Uterus (tissue), 4 donors: ENCODE data around the gene DPP6. TPM values are rescaled to one million over a fixed set of nuclear protein-coding genes. Genes with fewer than 3 reads are reported as not detected.
A peak's percentile ranks its signal among the peaks of the same experiment; 100 is the strongest.

Experiments used
- DNase-seq, 2 donors: peaks; one replicate each; pipeline ENCODE4 v3.0.0-alpha.2; 2019 to 2020
- H3K27ac ChIP-seq, 2 donors: fragments of 200-600 bp; sonication (generic); 1 replicate in 1 of 2; 2 replicates in 1 of 2; pipeline ENCODE4 v1.5.1; 2016 to 2018
- H3K27me3 ChIP-seq, 2 donors: fragments of 200-600 bp; sonication (generic); one replicate each; pipeline ENCODE4 v1.5.1; 2018 to 2019; ENCODE audit warnings: control low read depth in 1 of 2
- H3K36me3 ChIP-seq, 2 donors: fragments of 200-600 bp; sonication (generic); one replicate each; pipeline ENCODE4 v1.5.1; 2019; ENCODE audit warnings: control low read depth in 1 of 2
- H3K4me1 ChIP-seq, 2 donors: fragments of 200-600 bp; sonication (generic); one replicate each; pipeline ENCODE4 v1.5.1; 2018 to 2019; ENCODE audit warnings: control low read depth in 1 of 2
- H3K4me3 ChIP-seq, 2 donors: fragments of 200-600 bp; sonication (generic); 1 replicate in 1 of 2; 2 replicates in 1 of 2; pipeline ENCODE4 v1.5.1; 2018 to 2019; ENCODE audit warnings: mild to moderate bottlenecking in 1 of 2
- H3K9me3 ChIP-seq, 2 donors: fragments of 200-600 bp; sonication (generic); one replicate each; pipeline ENCODE4 v1.5.1; 2019; ENCODE audit warnings: control low read depth in 1 of 2
- POLR2A ChIP-seq, 2 donors: fragments of 450-650 bp; IDR thresholded peaks; one replicate each; pipeline ENCODE4 v1.6.1; 2016; ENCODE audit warnings: antibody characterized with exemption in 2 of 2, mild to moderate bottlenecking in 1 of 2, moderate library complexity in 1 of 2
- intact Hi-C: fragments of 100-400 bp; cut with DNase I; formaldehyde crosslinking; loops from one replicate; pipeline ENCODE4 v1.15.1; 2023; ENCODE audit warnings: low total_unique reads
- total RNA-seq, 4 donors: library from RNA; depleted of rRNA in 3 of 4; stranded (reverse); fragments of >200 nt in 3 of 4; gene quantifications; one replicate each; pipeline versions ENCODE4 v1.1.0 to v1.2.4, GENCODE V29; 2014 to 2023
- TF ChIP-seq, protein P1 (sequence below), 4 experiments: fragments of 200-600 bp in 2 of 4; fragments of 450-650 bp in 2 of 4; sonication (generic) in 2 of 4; IDR thresholded peaks; one replicate each; pipeline ENCODE4 v1.5.1; 2016 to 2019; ENCODE audit warnings: antibody characterized with exemption in 4 of 4, mild to moderate bottlenecking in 2 of 4, moderate library complexity in 1 of 4
- donor health status: DM: yes; HTN: yes; CAD: no.

The DPP6 gene
- total RNA-seq, 4 donors from 2014 or later: 4.1 to 107 (median 42.7) TPM

DNA sequence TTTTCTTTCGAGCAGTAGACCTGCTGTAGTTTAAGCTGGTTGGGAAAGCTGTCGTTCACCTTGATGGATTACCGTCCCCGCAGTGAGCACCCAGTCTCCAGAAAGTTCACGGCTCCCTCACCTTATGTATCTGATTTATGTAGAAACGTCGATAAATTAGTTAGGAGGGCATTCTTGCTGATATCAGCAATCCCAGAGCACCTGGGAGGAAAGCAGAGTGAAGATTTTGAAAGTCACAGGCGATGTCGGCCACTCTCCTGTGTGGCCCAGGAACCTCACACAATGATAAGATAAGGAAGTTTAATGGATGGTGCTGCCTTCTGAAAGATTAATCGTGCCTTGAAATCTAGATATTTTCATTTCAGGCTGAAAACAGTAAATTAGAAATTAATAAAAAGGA, 336.8 kb downstream of the DPP6 start:
- TF ChIP-seq, protein P1, sequence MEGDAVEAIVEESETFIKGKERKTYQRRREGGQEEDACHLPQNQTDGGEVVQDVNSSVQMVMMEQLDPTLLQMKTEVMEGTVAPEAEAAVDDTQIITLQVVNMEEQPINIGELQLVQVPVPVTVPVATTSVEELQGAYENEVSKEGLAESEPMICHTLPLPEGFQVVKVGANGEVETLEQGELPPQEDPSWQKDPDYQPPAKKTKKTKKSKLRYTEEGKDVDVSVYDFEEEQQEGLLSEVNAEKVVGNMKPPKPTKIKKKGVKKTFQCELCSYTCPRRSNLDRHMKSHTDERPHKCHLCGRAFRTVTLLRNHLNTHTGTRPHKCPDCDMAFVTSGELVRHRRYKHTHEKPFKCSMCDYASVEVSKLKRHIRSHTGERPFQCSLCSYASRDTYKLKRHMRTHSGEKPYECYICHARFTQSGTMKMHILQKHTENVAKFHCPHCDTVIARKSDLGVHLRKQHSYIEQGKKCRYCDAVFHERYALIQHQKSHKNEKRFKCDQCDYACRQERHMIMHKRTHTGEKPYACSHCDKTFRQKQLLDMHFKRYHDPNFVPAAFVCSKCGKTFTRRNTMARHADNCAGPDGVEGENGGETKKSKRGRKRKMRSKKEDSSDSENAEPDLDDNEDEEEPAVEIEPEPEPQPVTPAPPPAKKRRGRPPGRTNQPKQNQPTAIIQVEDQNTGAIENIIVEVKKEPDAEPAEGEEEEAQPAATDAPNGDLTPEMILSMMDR (IDR thresholded peaks at IDR 0.05): no peak
- no peak for TF ChIP-seq POLR2A (IDR thresholded peaks at IDR 0.05)
- DNase-seq: no peak
- intact Hi-C loops: no loop called here
- H3K36me3 ChIP-seq: no peaks in the 10 kb centered on the region
- H3K4me1 ChIP-seq: no peaks in the 10 kb centered on the region
- H3K27me3 ChIP-seq: no peaks in the 10 kb centered on the region
- H3K27ac ChIP-seq: no peak overlapping the region
- no peak overlapping the region for H3K4me3 ChIP-seq
- no peaks in the 10 kb centered on the region for H3K9me3 ChIP-seq

DNA sequence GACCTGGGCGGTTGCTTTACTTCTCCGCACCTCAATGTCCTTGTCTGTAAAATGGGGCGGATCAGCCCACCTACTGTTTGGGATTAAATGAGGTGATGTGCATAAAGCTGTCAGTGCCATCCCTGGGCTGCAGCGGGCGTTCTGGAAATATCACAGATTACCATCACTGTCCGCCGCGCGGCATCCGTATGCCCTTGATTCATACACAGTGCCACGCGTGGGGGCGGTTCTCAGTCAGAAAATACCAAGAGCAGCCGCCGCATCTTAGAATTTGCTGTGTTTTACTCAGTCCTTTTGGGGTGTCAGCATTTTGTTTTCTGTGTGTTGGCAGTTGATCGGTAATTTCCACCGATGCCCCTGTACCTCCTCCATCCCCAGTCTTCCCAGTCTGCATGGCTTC, 338.8 kb downstream of the DPP6 start:
- Histone ChIP-seq H3K36me3 (no peaks in the 10 kb centered on the region), H3K27me3 (no peaks in the 10 kb centered on the region), H3K9me3 (no peaks in the 10 kb centered on the region), H3K4me3 (no peak overlapping the region), H3K27ac (no peak overlapping the region), H3K4me1 (no peaks in the 10 kb centered on the region)
- DNase-seq: no peak
- TF ChIP-seq POLR2A (IDR thresholded peaks at IDR 0.05): no peak
- TF ChIP-seq, protein P1 (IDR thresholded peaks at IDR 0.05): no peak
- intact Hi-C loops: no loop called here

DNA sequence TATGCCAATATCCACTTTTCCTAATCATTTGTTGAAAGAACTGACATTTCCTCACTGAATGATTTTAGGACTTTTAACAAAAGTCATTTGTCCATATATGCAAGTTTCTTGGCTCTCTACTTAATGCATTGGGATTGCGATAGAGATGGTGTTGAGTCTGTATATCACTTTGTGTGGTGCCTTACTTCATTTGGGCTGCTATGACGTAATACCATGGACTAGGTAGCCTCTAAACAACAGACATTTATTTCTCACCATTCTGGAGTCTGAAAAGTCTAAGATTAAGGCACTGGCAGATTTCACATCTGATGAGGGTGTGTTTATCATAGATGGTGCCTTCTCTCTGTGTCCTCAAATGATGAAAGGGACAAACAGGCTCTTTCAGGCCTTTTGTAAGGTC, 342.6 kb downstream of the DPP6 start:
- Histone ChIP-seq H3K9me3 (no peaks in the 10 kb centered on the region), H3K4me3 (no peak overlapping the region), H3K4me1 (no peaks in the 10 kb centered on the region), H3K36me3 (no peaks in the 10 kb centered on the region), H3K27me3 (no peaks in the 10 kb centered on the region), H3K27ac (no peak overlapping the region)
- no peak for DNase-seq
- TF ChIP-seq POLR2A (IDR thresholded peaks at IDR 0.05): no peak
- TF ChIP-seq, protein P1 (IDR thresholded peaks at IDR 0.05): no peak
- intact Hi-C loops: no loop called here

DNA sequence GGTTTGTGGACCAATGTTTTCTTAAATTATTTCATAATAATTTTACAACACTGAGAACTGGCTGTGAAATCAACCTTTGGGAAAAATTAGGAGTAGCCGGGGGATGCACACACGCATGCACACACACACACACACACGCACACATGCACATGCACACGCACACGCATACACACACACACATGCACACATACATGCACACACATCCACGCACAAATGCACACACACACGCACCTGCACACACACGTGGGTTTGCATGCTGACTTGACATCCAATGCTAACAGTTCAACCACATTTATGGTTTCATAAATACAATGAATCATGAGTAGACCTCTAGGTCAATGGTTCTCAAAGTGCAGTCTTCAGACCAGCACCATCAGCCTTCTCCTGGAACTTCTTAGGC, 354.1 kb downstream of the DPP6 start:
- no peak for TF ChIP-seq POLR2A (IDR thresholded peaks at IDR 0.05)
- TF ChIP-seq, protein P1 (IDR thresholded peaks at IDR 0.05): no peak
- H3K36me3 ChIP-seq: no peaks in the 10 kb centered on the region
- intact Hi-C loops: no loop called here
- H3K27me3 ChIP-seq: no peaks in the 10 kb centered on the region
- no peak overlapping the region for H3K4me3 ChIP-seq
- no peaks in the 10 kb centered on the region for H3K4me1 ChIP-seq
- no peak overlapping the region for H3K27ac ChIP-seq
- no peak for DNase-seq
- no peaks in the 10 kb centered on the region for H3K9me3 ChIP-seq

DNA sequence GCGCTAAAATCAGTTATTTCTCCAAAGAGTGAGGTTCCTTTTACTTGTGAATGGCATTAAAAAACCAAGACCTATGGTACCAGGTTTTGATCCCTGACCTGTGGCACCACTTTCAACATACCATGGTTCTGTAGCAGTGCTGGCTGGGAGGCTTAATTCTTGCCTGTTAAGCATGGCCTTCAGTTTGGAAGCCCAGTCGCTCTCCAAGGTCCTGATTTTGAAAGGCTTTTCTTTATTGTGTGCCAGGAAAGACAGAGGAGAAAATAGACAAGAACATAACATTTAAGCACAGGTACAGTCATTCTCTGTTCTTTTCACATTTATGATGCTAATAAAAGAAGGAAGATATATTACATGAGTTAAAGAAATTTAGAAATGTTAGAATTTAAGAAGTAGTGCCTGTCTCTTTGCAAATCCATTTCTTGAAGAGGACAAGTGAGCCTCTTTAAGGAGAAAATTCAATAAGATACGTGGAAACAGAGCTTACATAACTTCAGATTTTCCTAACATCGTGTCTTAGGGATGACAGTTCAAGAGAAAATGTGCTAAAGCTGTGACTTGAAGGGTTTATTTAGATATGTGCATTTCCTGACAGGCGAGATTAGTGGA, 357.6 kb downstream of the DPP6 start:
- no peak overlapping the region for H3K4me3 ChIP-seq
- DNase-seq: peak in 1 of 2 donors; percentile 28
- no peak overlapping the region for H3K27ac ChIP-seq
- H3K4me1 ChIP-seq: no peaks in the 10 kb centered on the region
- no peaks in the 10 kb centered on the region for H3K27me3 ChIP-seq
- H3K9me3 ChIP-seq: no peaks in the 10 kb centered on the region
- intact Hi-C loops: no loop called here
- TF ChIP-seq, protein P1 (IDR thresholded peaks at IDR 0.05): no peak
- TF ChIP-seq POLR2A (IDR thresholded peaks at IDR 0.05): no peak
- H3K36me3 ChIP-seq: no peaks in the 10 kb centered on the region
